Skeletal muscle satellite cell (primary cell): ENCODE results near the gene SIGMAR1.

Experiments used
- H3K27me3 ChIP-seq: 2 replicates; pipeline ENCODE4 v1.7.0; 2013; ENCODE audit warnings: low read length; ENCODE audit not compliant: control insufficient read depth, insufficient read depth
- H3K36me3 ChIP-seq: 2 replicates; pipeline ENCODE4 v1.7.0; 2013; ENCODE audit warnings: mild to moderate bottlenecking, control low read depth, low read length; ENCODE audit not compliant: insufficient read depth
- H3K4me1 ChIP-seq: 2 replicates; pipeline ENCODE4 v1.7.0; 2013; ENCODE audit warnings: low read length; ENCODE audit not compliant: control insufficient read depth, insufficient read depth
- H3K4me2 ChIP-seq: 2 replicates; pipeline ENCODE4 v1.7.0; 2013; ENCODE audit warnings: mild to moderate bottlenecking, low read length
- H3K4me3 ChIP-seq: 2 replicates; pipeline ENCODE4 v1.7.0; 2013; ENCODE audit warnings: low read length
- H3K9ac ChIP-seq: 2 replicates; pipeline ENCODE4 v1.7.0; 2013; ENCODE audit warnings: mild to moderate bottlenecking, low read depth, low read length, moderate library complexity
- H3K9me3 ChIP-seq: replicated peaks from 2 replicates; pipeline ENCODE4 v1.7.0; 2013; ENCODE audit warnings: mild to moderate bottlenecking, control low read depth, low read length

SIGMAR1 gene

GRCh38 chr9:34627716-34628655, 9.6 kb downstream of the SIGMAR1 start:
- no peaks in the 10 kb centered on the region for H3K36me3 ChIP-seq
- no peaks in the 10 kb centered on the region for H3K9me3 ChIP-seq
- H3K27me3 ChIP-seq, result peaks cover 83% of the 10 kb centered on the region
- H3K4me1 ChIP-seq, result peaks cover 11% of the 10 kb centered on the region
- H3K4me2 ChIP-seq, result peak overlapping the region; percentile 87
- no peak overlapping the region for H3K9ac ChIP-seq
- H3K4me3 ChIP-seq, result no peak overlapping the region

DNA sequence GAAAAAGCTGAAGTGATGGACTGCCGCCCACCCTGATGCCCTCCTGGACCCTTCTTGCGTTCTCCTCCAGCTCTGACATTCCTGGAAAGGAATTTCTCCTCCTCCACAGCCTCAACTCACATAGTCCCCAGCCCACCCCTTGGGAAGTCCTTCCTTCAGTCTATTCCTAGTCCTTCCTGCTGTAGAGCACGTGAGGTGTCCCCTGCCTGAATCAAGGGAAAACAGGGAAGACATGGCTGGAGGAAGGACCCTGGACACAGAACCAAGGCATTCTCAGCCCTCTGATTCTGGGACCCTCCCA, 12.5 kb downstream of the SIGMAR1 start:
- Histone ChIP-seq H3K4me1 (peaks cover 11% of the 10 kb centered on the region), H3K4me3 (no peak overlapping the region), H3K4me2 (no peak overlapping the region), H3K36me3 (no peaks in the 10 kb centered on the region), H3K9ac (no peak overlapping the region), H3K27me3 (peaks cover 73% of the 10 kb centered on the region), H3K9me3 (no peaks in the 10 kb centered on the region)

DNA sequence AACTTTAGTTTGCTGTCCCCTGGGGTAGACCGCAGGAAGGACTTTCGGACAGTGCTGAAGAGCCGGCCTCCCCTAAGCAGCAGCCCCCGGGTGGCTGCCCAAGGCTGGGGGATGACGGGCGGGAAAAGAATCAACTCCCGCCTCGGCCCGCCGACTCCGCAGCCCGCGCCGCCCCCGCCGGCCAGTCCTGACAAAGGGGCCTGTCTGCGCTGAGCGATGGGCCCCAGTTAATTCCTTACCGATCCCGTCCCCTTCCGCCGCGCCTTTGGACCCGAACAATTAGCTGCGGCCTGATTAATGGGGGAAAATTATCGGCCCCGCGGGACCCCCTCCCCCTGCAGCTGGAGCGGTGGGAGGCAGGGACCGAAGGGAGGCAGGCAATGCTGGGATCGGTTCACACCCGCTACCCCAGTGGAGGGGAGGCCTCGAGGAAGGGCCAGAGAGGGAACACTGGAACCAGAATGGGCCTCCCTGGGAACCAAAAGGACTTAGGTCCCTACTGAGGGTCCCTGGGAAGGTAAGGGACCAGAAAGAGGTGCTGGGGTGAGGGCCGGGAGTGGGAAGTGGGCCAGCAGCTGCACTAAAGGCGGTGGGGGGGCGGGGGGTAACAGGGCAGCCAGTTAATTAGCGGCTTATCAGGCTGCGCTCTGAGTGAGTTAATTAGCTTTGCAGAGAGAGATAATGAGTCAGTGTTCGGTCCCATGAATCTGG, 13.0 kb downstream of the SIGMAR1 start:
- no peak overlapping the region for H3K4me3 ChIP-seq
- no peaks in the 10 kb centered on the region for H3K36me3 ChIP-seq
- no peaks in the 10 kb centered on the region for H3K9me3 ChIP-seq
- H3K4me2 ChIP-seq, result no peak overlapping the region
- H3K4me1 ChIP-seq, result peaks cover 13% of the 10 kb centered on the region
- H3K9ac ChIP-seq, result no peak overlapping the region
- peaks cover 68% of the 10 kb centered on the region for H3K27me3 ChIP-seq

- no peaks in the 10 kb centered on the region for H3K9me3 ChIP-seq
- H3K4me2 ChIP-seq, result no peak overlapping the region
- H3K27me3 ChIP-seq, result peaks cover 59% of the 10 kb centered on the region
- H3K4me1 ChIP-seq, result peaks cover 12% of the 10 kb centered on the region
- H3K36me3 ChIP-seq, result no peaks in the 10 kb centered on the region
- no peak overlapping the region for H3K4me3 ChIP-seq
- H3K9ac ChIP-seq, result no peak overlapping the region
Measured at GRCh38 chr9:34623374-34624235, 14.0 kb downstream of the SIGMAR1 start.

- Histone ChIP-seq H3K4me3 (peak within 1 kb of the TSS; percentile 79), H3K9me3 (no peaks in the 10 kb centered on the region)
Measured at GRCh38 chr9:34620061-34620994, 17.3 kb downstream of the SIGMAR1 start, which contains the start of gene DCTN3. Gene DCTN3, minus strand, starts transcription at chr9:34620495. Its CDS starts 31 bp downstream, at chr9:34620464.

DNA sequence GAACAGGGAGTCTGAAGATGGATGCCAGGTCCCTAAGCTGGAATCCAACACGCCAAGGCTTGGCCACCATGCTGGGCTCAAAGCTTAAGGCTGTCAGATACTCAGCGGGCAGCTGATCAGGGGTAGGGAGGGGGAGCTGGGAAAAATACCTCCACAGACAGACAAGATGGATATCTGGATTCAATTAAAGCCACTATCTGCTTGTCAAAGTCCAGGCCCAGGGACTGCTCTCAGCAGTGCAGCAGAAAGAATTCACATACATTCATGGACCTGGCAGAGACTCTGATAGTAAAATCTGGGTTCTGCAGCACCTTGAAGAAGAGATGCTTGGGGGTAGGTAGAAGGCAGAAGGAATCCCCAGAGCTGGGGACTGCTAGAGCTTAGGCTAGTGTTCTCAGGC, 22.5 kb downstream of the SIGMAR1 start:
- H3K4me3 ChIP-seq, result no peak overlapping the region
- H3K4me1 ChIP-seq, result peaks cover 28% of the 10 kb centered on the region
- H3K36me3 ChIP-seq, result peaks cover 24% of the 10 kb centered on the region
- no peak overlapping the region for H3K9ac ChIP-seq
- H3K4me2 ChIP-seq, result no peak overlapping the region
- H3K27me3 ChIP-seq, result no peaks in the 10 kb centered on the region
- no peaks in the 10 kb centered on the region for H3K9me3 ChIP-seq

More at GRCh38 chr9:34620061-34620994, 17.3 kb downstream of the SIGMAR1 start, which contains the start of gene DCTN3:
- Histone ChIP-seq H3K4me2 (peak within 1 kb of the TSS; percentile 95), H3K9ac (peak within 1 kb of the TSS; percentile 89), H3K36me3 (peaks cover 19% of the 10 kb centered on the region), H3K4me1 (peaks cover 7% of the 10 kb centered on the region), H3K27me3 (peaks cover 27% of the 10 kb centered on the region)

GRCh38 chr9:34612788-34613390, 24.7 kb downstream of the SIGMAR1 start:
- H3K4me1 ChIP-seq, result peaks cover 21% of the 10 kb centered on the region
- peak overlapping the region; percentile 90 for H3K4me3 ChIP-seq
- H3K36me3 ChIP-seq, result peaks cover 22% of the 10 kb centered on the region
- peak overlapping the region; percentile 96 for H3K4me2 ChIP-seq
- H3K9me3 ChIP-seq, result no peaks in the 10 kb centered on the region
- no peaks in the 10 kb centered on the region for H3K27me3 ChIP-seq
- peak overlapping the region; percentile 96 for H3K9ac ChIP-seq

GRCh38 chr9:34611811-34612787, 25.5 kb downstream of the SIGMAR1 start, which contains the start of gene RPP25L:
Gene RPP25L, minus strand, starts transcription at chr9:34612097. Its CDS starts 801 bp downstream, at chr9:34611296.
- Histone ChIP-seq H3K4me1 (peaks cover 21% of the 10 kb centered on the region), H3K27me3 (no peaks in the 10 kb centered on the region), H3K36me3 (peaks cover 14% of the 10 kb centered on the region), H3K9ac (peak within 1 kb of the TSS; percentile 96), H3K4me2 (peak within 1 kb of the TSS; percentile 96), H3K9me3 (no peaks in the 10 kb centered on the region), H3K4me3 (peak within 1 kb of the TSS; percentile 90)

- Histone ChIP-seq H3K9ac (peak overlapping the region; percentile 96), H3K27me3 (no peaks in the 10 kb centered on the region), H3K9me3 (no peaks in the 10 kb centered on the region), H3K4me1 (peaks cover 21% of the 10 kb centered on the region), H3K4me3 (peak overlapping the region; percentile 90), H3K36me3 (peaks cover 6% of the 10 kb centered on the region), H3K4me2 (peak overlapping the region; percentile 96)
Measured at GRCh38 chr9:34611251-34611810, 26.3 kb downstream of the SIGMAR1 start.
